K562 (cell line): Measurements from ENCODE around the gene CYP26A1. TPM values are rescaled to one million over a fixed set of nuclear protein-coding genes. Genes with fewer than 3 reads are reported as not detected.

ENCODE experiments used
- ATAC-seq: fragments of 200-7000 bp; cut with Tn5 transposase; 3 replicates; pipeline ENCODE4 v1.9.1; 2020; ENCODE audit warnings: moderate library complexity
- BruUV-seq: library from RNA; stranded (reverse); fragments of 400-500 nt; replicated peaks from 2 replicates; lab custom pipeline; 2021; lab: Mats Ljungman, UMichigan
- CTCF ChIA-PET: fragments of 300-600 bp; formaldehyde crosslinking; extraction: SDS; loops from one replicate; lab custom pipeline; 2021; ENCODE audit warnings: low intra/inter-chr PET ratio; lab: Yijun Ruan, JAX
- POLR2A ChIA-PET: fragments of 300-600, 350-650 bp; sonication (Branson Sonifier 250); formaldehyde crosslinking; extraction: SDS; loops from one replicate; lab custom pipeline; 2021; ENCODE audit warnings: antibody characterized with exemption, inconsistent platforms; lab: Yijun Ruan, JAX
- DNase-seq, 4 experiments: peaks; one replicate each; pipeline versions ENCODE4 v3.0.0 to v3.0.0-alpha.2; 2011 to 2018; ENCODE audit warnings: low spot score in 3 of 4, mixed read lengths in 3 of 4; ENCODE audit errors: extremely low read depth in 1 of 4
- FAIRE-seq: peaks from 2 replicates; lab custom pipeline; 2011; peaks lifted over from hg19 to GRCh38; lab: Jason Lieb, UNC
- H2AFZ ChIP-seq: 2 replicates; pipeline ENCODE4 v1.6.0; 2011; ENCODE audit warnings: low read depth, low read length, control low read depth, inconsistent platforms
- H3K27ac ChIP-seq: fragments of 200-600 bp; 3 replicates; pipeline ENCODE4 v1.8.0; 2011; ENCODE audit warnings: low read depth, mild to moderate bottlenecking, control low read depth, inconsistent platforms, low read length, moderate library complexity, mixed read lengths; ENCODE audit errors: extremely low read depth
- H3K27me3 ChIP-seq, 2 experiments: fragments of 300-600 bp in 1 of 2; 2 replicates in 1 of 2; 3 replicates in 1 of 2; pipeline versions ENCODE4 v1.6.0 to v1.8.0; 2011; ENCODE audit warnings: inconsistent platforms in 2 of 2, low read length in 2 of 2, mild to moderate bottlenecking in 1 of 2, mixed read lengths in 1 of 2, moderate library complexity in 1 of 2; ENCODE audit not compliant: control insufficient read depth in 2 of 2, insufficient read depth in 2 of 2
- H3K36me3 ChIP-seq: fragments of 300-600 bp; 3 replicates; pipeline ENCODE4 v1.8.0; 2011; ENCODE audit warnings: mild to moderate bottlenecking, low read length, inconsistent platforms; ENCODE audit not compliant: control insufficient read depth, insufficient read depth
- H3K4me1 ChIP-seq, 2 experiments: fragments of 200-600 bp in 1 of 2; replicated peaks in 1 of 2; 2 replicates in 1 of 2; 3 replicates in 1 of 2; pipeline versions ENCODE4 v1.5.1 to v1.8.0; 2011; ENCODE audit warnings: inconsistent platforms in 2 of 2, low read length in 2 of 2, mild to moderate bottlenecking in 1 of 2, mixed read lengths in 1 of 2, moderate library complexity in 1 of 2; ENCODE audit not compliant: control insufficient read depth in 2 of 2, insufficient read depth in 2 of 2
- H3K4me2 ChIP-seq: 2 replicates; pipeline ENCODE4 v1.6.1; 2011; ENCODE audit warnings: low read length, control low read depth, inconsistent platforms, mixed read lengths; ENCODE audit not compliant: insufficient read depth
- H3K4me3 ChIP-seq: fragments of 200-600 bp; sonication (generic), shearing (Covaris generic); 2 replicates; pipeline ENCODE4 v1.5.1; 2016; ENCODE audit warnings: control low read depth, inconsistent platforms
- H3K79me2 ChIP-seq: fragments of 200-600 bp; 3 replicates; pipeline ENCODE4 v1.8.0; 2011; ENCODE audit warnings: low read length, inconsistent platforms; ENCODE audit not compliant: control insufficient read depth, insufficient read depth
- H3K9ac ChIP-seq, 2 experiments: 2 replicates each; pipeline versions ENCODE4 v1.6.0 to v1.6.1; 2011; ENCODE audit warnings: low read depth in 2 of 2, low read length in 2 of 2, control low read depth in 1 of 2, inconsistent platforms in 1 of 2, mild to moderate bottlenecking in 1 of 2, mixed read lengths in 1 of 2; ENCODE audit not compliant: insufficient read depth in 1 of 2
- H3K9me1 ChIP-seq: one replicate; pipeline ENCODE4 v1.6.0; 2011; ENCODE audit warnings: inconsistent platforms, mild to moderate bottlenecking, low read length, moderate library complexity; ENCODE audit not compliant: control insufficient read depth, insufficient read depth
- H3K9me3 ChIP-seq: replicated peaks from 2 replicates; pipeline ENCODE4 v1.5.1; 2011; ENCODE audit warnings: low read depth, low read length, inconsistent platforms; ENCODE audit not compliant: control insufficient read depth, insufficient read depth
- H4K20me1 ChIP-seq: replicated peaks from 2 replicates; pipeline ENCODE4 v1.6.1; 2011; ENCODE audit warnings: low read length, inconsistent platforms, mixed read lengths; ENCODE audit not compliant: control insufficient read depth, insufficient read depth
- BRD9 ChIP-seq: fragments of 450-650 bp; IDR thresholded peaks from 2 replicates; pipeline ENCODE4 v1.6.1; 2018; ENCODE audit warnings: low read depth; ENCODE audit not compliant: partially characterized antibody
- HNRNPL ChIP-seq: fragments of 200-400 bp; formaldehyde crosslinking; IDR thresholded peaks from 2 replicates; pipeline ENCODE4 v1.6.1; 2017; ENCODE audit warnings: low read depth, mild to moderate bottlenecking, low read length
- WGBS: fragments of 100-300 bp; shearing (Covaris generic); methylation state at CpG from one replicate; pipeline ENCODE4 v1.1.6; 2016; ENCODE audit warnings: low coverage, mixed read lengths; ENCODE audit not compliant: insufficient coverage; ENCODE audit errors: missing lambda C conversion rate; 5-methylcytosine and 5-hydroxymethylcytosine counted together
- in situ Hi-C: fragments of 300-500 bp; cut with MboI; formaldehyde crosslinking; loops from 4 replicates; pipeline ENCODE4 v1.15.0; 2018; ENCODE audit warnings: inconsistent platforms, mixed read lengths
- intact Hi-C: fragments of 100-400 bp; cut with micrococcal nuclease; formaldehyde crosslinking; loops from 2 replicates; pipeline ENCODE4 v1.14.2; 2022
- polyA plus RNA-seq, 8 experiments: library from polyadenylated mRNA; depleted of rRNA in 4 of 8; stranded (reverse) in 5 of 8; unstranded in 3 of 8; fragments of >200 nt; fragmentation: Nextera tagmentation in 2 of 8; fragmentation: Illumina TruSeq in 1 of 8; extraction: Ambion mirVana in 2 of 8; extraction: Trizol in 1 of 8; gene quantifications; 2 replicates each; pipeline versions ENCODE4 v1.2.1 to v1.2.3, GENCODE V29; 2011 to 2014; ENCODE audit warnings: inconsistent platforms in 1 of 8, missing spikeins in 1 of 8
- total RNA-seq, 7 experiments: library from RNA; depleted of rRNA in 6 of 7; stranded (reverse); fragments of >200 nt in 6 of 7; fragmentation: Illumina TruSeq in 2 of 7; extraction: Trizol in 2 of 7; gene quantifications; 2 replicates each; pipeline versions ENCODE4 v1.2.1 to v1.2.3, GENCODE V29; 2011 to 2021; ENCODE audit warnings: low replicate concordance in 1 of 7

The CYP26A1 gene
- total and polyA plus RNA-seq, 9 of the 15 experiments (the other 6 are each of a cell fraction or from before 2014, with no cell fraction given), result 0.11 to 5.1 (median 1.6) TPM

DNA sequence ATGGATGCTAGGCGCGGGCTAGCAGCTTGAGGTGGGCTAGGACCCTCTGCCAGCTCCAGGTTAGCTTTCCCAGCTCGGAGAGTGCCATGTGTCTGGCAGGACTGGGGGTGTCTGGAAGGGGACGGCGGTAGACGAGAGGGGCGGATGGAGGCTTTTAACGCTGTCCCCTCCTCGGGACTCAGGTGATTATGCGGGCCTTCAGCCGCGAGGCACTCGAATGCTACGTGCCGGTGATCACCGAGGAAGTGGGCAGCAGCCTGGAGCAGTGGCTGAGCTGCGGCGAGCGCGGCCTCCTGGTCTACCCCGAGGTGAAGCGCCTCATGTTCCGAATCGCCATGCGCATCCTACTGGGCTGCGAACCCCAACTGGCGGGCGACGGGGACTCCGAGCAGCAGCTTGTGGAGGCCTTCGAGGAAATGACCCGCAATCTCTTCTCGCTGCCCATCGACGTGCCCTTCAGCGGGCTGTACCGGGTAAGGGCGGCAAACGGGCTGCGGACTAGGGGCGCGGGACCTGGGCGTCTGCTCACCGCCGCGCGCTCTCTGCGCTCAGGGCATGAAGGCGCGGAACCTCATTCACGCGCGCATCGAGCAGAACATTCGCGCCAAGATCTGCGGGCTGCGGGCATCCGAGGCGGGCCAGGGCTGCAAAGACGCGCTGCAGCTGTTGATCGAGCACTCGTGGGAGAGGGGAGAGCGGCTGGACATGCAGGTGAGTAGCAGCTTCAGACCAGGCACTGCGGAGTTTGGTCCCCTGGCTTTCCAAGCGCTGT lies 1.1 kb downstream of the CYP26A1 start:
- Histone ChIP-seq H3K36me3 (no peaks in the 10 kb centered on the region), H3K79me2 (no peaks in the 10 kb centered on the region), H3K27me3 (no peaks in the 10 kb centered on the region; a peak in 1 of 5 replicates), H3K27ac (no peak overlapping the region), H3K4me1 (peaks cover 33 to 50% of the 10 kb centered on the region in 2 experiments; a peak in 4 of 5 replicates), H4K20me1 (no peaks in the 10 kb centered on the region), H3K9ac (no peak overlapping the region), H3K9me1 (no peaks in the 10 kb centered on the region), H3K9me3 (peaks cover 2% of the 10 kb centered on the region; the same call in 1 of the 2 replicates), H3K4me3 (no peak overlapping the region), H3K4me2 (no peak overlapping the region), H2AFZ (no peak overlapping the region)
- TF ChIP-seq HNRNPL, result 0 out of 2 replicates have a peak, but pooled peaks have one; percentile 31
- TF ChIP-seq BRD9, result no peak
- intact Hi-C loops (loop anchor here (5.0 to 10.0 kb wide), 2 partner anchors 67 to 480 kb away; partner anchors contain the start of gene KIF11), in situ Hi-C loops (no loop called here)
- no TSS peak for BruUV-seq
- WGBS, result 94% methylated on average over 22 of the region's 67 CpGs
- no peak for ATAC-seq
- FAIRE-seq, result no peak
- POLR2A ChIA-PET, result interaction anchor here (0.5 to 0.6 kb wide), 2 partner anchors 9 to 87 kb away, joined by 3 read pairs; no protein-coding TSS in a partner anchor
- CTCF ChIA-PET, result no interaction called here
- DNase-seq, result no peak
